H1 (cell line): ENCODE results near the gene ASB7. TPM values are rescaled to one million over a fixed set of nuclear protein-coding genes. Genes with fewer than 3 reads are reported as not detected.

Source experiments
- CTCF ChIA-PET: fragments of 300-600 bp; sonication (Branson Sonifier 250); formaldehyde crosslinking; loops from one replicate; lab custom pipeline; 2021; ENCODE audit not compliant: partially characterized antibody; lab: Charles Lee
- POLR2A ChIA-PET: fragments of 300-600 bp; sonication (Branson Sonifier 250); formaldehyde crosslinking; loops from one replicate; lab custom pipeline; 2021; ENCODE audit warnings: inconsistent platforms; ENCODE audit not compliant: partially characterized antibody; lab: Charles Lee
- DNase-seq, 2 experiments: peaks; one replicate each; pipeline versions ENCODE4 v3.0.0 to v3.0.0-alpha.2; 2010 to 2022; ENCODE audit warnings: low spot score in 2 of 2, low read depth in 1 of 2, mixed read lengths in 1 of 2
- FAIRE-seq: peaks from 2 replicates; lab custom pipeline; 2011; peaks lifted over from hg19 to GRCh38; lab: Jason Lieb, UNC
- H2AFZ ChIP-seq: 2 replicates; pipeline ENCODE4 v1.8.1; 2012; ENCODE audit warnings: low read length, inconsistent platforms
- H2AK5ac ChIP-seq: 2 replicates; pipeline ENCODE4 v1.6.1; 2013; ENCODE audit warnings: low read depth, low read length
- H2BK120ac ChIP-seq: replicated peaks from 2 replicates; pipeline ENCODE3; 2013; ENCODE audit warnings: low read depth, low read length, inconsistent platforms
- H2BK12ac ChIP-seq: 2 replicates; pipeline ENCODE4 v1.6.1; 2013; ENCODE audit warnings: low read depth, low read length
- H2BK15ac ChIP-seq: 2 replicates; pipeline ENCODE4 v1.6.1; 2013; ENCODE audit warnings: low read length
- H2BK20ac ChIP-seq: 2 replicates; pipeline ENCODE4 v1.6.1; 2013; ENCODE audit warnings: low read length
- H2BK5ac ChIP-seq: 2 replicates; pipeline ENCODE4 v1.6.1; 2013; ENCODE audit warnings: low read depth, low read length
- H3K14ac ChIP-seq: 2 replicates; pipeline ENCODE4 v1.6.1; 2013; ENCODE audit warnings: inconsistent platforms; ENCODE audit not compliant: insufficient read length
- H3K18ac ChIP-seq: 2 replicates; pipeline ENCODE4 v1.6.1; 2013; ENCODE audit warnings: low read length; ENCODE audit errors: extremely low read depth
- H3K23ac ChIP-seq: 2 replicates; pipeline ENCODE4 v1.6.1; 2013; ENCODE audit warnings: inconsistent platforms; ENCODE audit not compliant: insufficient read length
- H3K23me2 ChIP-seq: 2 replicates; pipeline ENCODE4 v1.6.1; 2013; ENCODE audit warnings: low read depth, low read length
- H3K27ac ChIP-seq: 2 replicates; pipeline ENCODE4 v1.6.1; 2011; ENCODE audit warnings: low read depth, low read length, inconsistent platforms
- H3K27me3 ChIP-seq, 4 experiments: replicated peaks in 1 of 4; 1 replicate in 1 of 4; 2 replicates in 3 of 4; pipeline versions ENCODE4 v1.6.1 to v1.8.1; 2011 to 2013; ENCODE audit warnings: low read length in 3 of 4, mild to moderate bottlenecking in 3 of 4, inconsistent platforms in 2 of 4, mixed read lengths in 2 of 4, moderate library complexity in 1 of 4; ENCODE audit not compliant: control insufficient read depth in 3 of 4, insufficient read depth in 3 of 4; ENCODE audit errors: extremely low read depth in 1 of 4
- H3K36me3 ChIP-seq, 4 experiments: 2 replicates each; pipeline versions ENCODE4 v1.6.1 to v1.8.1; 2011 to 2013; ENCODE audit warnings: mild to moderate bottlenecking in 4 of 4, low read length in 3 of 4, moderate library complexity in 2 of 4, control low read depth in 1 of 4, inconsistent platforms in 1 of 4; ENCODE audit not compliant: insufficient read depth in 4 of 4, control insufficient read depth in 2 of 4
- H3K4ac ChIP-seq: replicated peaks from 2 replicates; pipeline ENCODE3; 2013; ENCODE audit warnings: low read length, low read depth, mixed read lengths, inconsistent platforms; ENCODE audit not compliant: insufficient read length
- H3K4me1 ChIP-seq, 4 experiments: replicated peaks in 1 of 4; 1 replicate in 1 of 4; 2 replicates in 3 of 4; pipeline versions ENCODE4 v1.6.1 to v1.8.1; 2011 to 2013; ENCODE audit warnings: low read length in 3 of 4, inconsistent platforms in 2 of 4, mixed read lengths in 1 of 4; ENCODE audit not compliant: insufficient read depth in 4 of 4, control insufficient read depth in 3 of 4
- H3K4me2 ChIP-seq, 2 experiments: 2 replicates each; pipeline versions ENCODE4 v1.6.1 to v1.8.1; 2011 to 2013; ENCODE audit warnings: low read depth in 2 of 2, low read length in 2 of 2, control low read depth in 1 of 2, inconsistent platforms in 1 of 2, mild to moderate bottlenecking in 1 of 2; ENCODE audit not compliant: insufficient read depth in 1 of 2
- H3K4me3 ChIP-seq, 4 experiments: fragments of 200-600, 300-600 bp in 1 of 4; sonication (generic), shearing (Covaris generic), sonication (Bioruptor Twin) in 1 of 4; 2 replicates each; pipeline versions ENCODE4 v1.5.1 to v1.8.1; 2011 to 2016; ENCODE audit warnings: low read length in 4 of 4, low read depth in 3 of 4, control low read depth in 2 of 4, inconsistent platforms in 2 of 4, mild to moderate bottlenecking in 2 of 4, mixed read lengths in 1 of 4, moderate library complexity in 1 of 4; ENCODE audit not compliant: insufficient read depth in 2 of 4; ENCODE audit errors: extremely low read depth in 1 of 4
- H3K56ac ChIP-seq: replicated peaks from 2 replicates; pipeline ENCODE3; 2013; ENCODE audit warnings: low read depth, mild to moderate bottlenecking, mixed read lengths, low read length, inconsistent platforms; ENCODE audit not compliant: insufficient read length
- H3K79me1 ChIP-seq: 2 replicates; pipeline ENCODE4 v1.6.1; 2013; ENCODE audit warnings: low read depth, low read length, control low read depth
- H3K79me2 ChIP-seq, 2 experiments: 2 replicates each; pipeline versions ENCODE4 v1.6.1 to v1.8.1; 2012 to 2013; ENCODE audit warnings: low read length in 2 of 2, mild to moderate bottlenecking in 2 of 2, inconsistent platforms in 1 of 2; ENCODE audit not compliant: insufficient read depth in 2 of 2, control insufficient read depth in 1 of 2
- H3K9ac ChIP-seq, 4 experiments: replicated peaks in 1 of 4; 1 replicate in 1 of 4; 2 replicates in 3 of 4; pipeline versions ENCODE4 v1.6.1 to v1.8.1; 2011 to 2013; ENCODE audit warnings: low read depth in 3 of 4, low read length in 3 of 4, control low read depth in 2 of 4, mild to moderate bottlenecking in 2 of 4, moderate library complexity in 2 of 4, inconsistent platforms in 1 of 4; ENCODE audit errors: extremely low read depth in 1 of 4
- H3K9me3 ChIP-seq, 2 experiments: 2 replicates each; pipeline versions ENCODE4 v1.6.1 to v1.8.1; 2012 to 2013; ENCODE audit warnings: mild to moderate bottlenecking in 2 of 2, moderate library complexity in 2 of 2, control low read depth in 1 of 2, inconsistent platforms in 1 of 2, low read depth in 1 of 2, low read length in 1 of 2, mixed read lengths in 1 of 2; ENCODE audit not compliant: insufficient read depth in 2 of 2
- H4K20me1 ChIP-seq, 2 experiments: replicated peaks in 1 of 2; 2 replicates each; pipeline versions ENCODE3 to v1.8.1; 2011 to 2013; ENCODE audit warnings: inconsistent platforms in 2 of 2, low read length in 2 of 2, mild to moderate bottlenecking in 1 of 2; ENCODE audit not compliant: insufficient read depth in 2 of 2, control insufficient read depth in 1 of 2
- H4K5ac ChIP-seq: 2 replicates; pipeline ENCODE4 v1.6.1; 2013; ENCODE audit warnings: low read length, low read depth, mixed read lengths, inconsistent platforms; ENCODE audit not compliant: insufficient read length
- H4K8ac ChIP-seq: 2 replicates; pipeline ENCODE4 v1.8.0; 2013; ENCODE audit warnings: mild to moderate bottlenecking, moderate library complexity, low read length, inconsistent platforms; ENCODE audit not compliant: insufficient read depth; ENCODE audit errors: extremely low read depth
- H4K91ac ChIP-seq: replicated peaks from 2 replicates; pipeline ENCODE3; 2013; ENCODE audit warnings: low read length, mixed read lengths, inconsistent platforms; ENCODE audit not compliant: insufficient read length
- EGR1 ChIP-seq: IDR thresholded peaks from 2 replicates; pipeline ENCODE4 v1.6.1; 2011; ENCODE audit warnings: low read depth, low read length, borderline replicate concordance
- MAFK ChIP-seq: IDR thresholded peaks from 2 replicates; pipeline ENCODE4 v1.6.1; 2012; ENCODE audit warnings: low read depth, mild to moderate bottlenecking, improper control_type of control experiment, low read length
- PHF8 ChIP-seq: fragments of 200-600 bp; sonication (generic); conservative IDR thresholded peaks from 2 replicates; pipeline ENCODE4 v1.7.1; 2012; ENCODE audit warnings: low read depth, mild to moderate bottlenecking, inconsistent platforms, low read length, moderate library complexity
- POU5F1 ChIP-seq: IDR thresholded peaks from 2 replicates; pipeline ENCODE4 v1.6.1; 2011; ENCODE audit warnings: low read depth, mild to moderate bottlenecking, low read length, moderate library complexity
- SAP30 ChIP-seq: fragments of 300-600 bp; sonication (generic); IDR thresholded peaks from 2 replicates; pipeline ENCODE4 v1.7.1; 2012; ENCODE audit warnings: low read length, moderate library complexity, mild to moderate bottlenecking, inconsistent platforms; ENCODE audit not compliant: insufficient read depth, insufficient replicate concordance
- SIN3A ChIP-seq, 2 experiments: IDR thresholded peaks in 1 of 2; conservative IDR thresholded peaks in 1 of 2; 2 replicates each; pipeline ENCODE4 v1.6.1; 2011 to 2012; ENCODE audit warnings: low read length in 2 of 2, improper control_type of control experiment in 1 of 2, low read depth in 1 of 2, mild to moderate bottlenecking in 1 of 2
- TCF12 ChIP-seq: IDR thresholded peaks from 2 replicates; pipeline ENCODE4 v1.6.1; 2011; ENCODE audit warnings: low read depth, mild to moderate bottlenecking, low read length
- ZNF274 ChIP-seq: IDR thresholded peaks from 2 replicates; pipeline ENCODE4 v1.7.0; 2012; ENCODE audit warnings: low read length, borderline replicate concordance; ENCODE audit errors: extremely low read depth
- WGBS, 2 experiments: shearing (Covaris generic) in 1 of 2; methylation state at CpG; one replicate each; pipeline versions ENCODE4 v1.1.6 to v1.1.7; 2013 to 2015; ENCODE audit warnings: low lambda C conversion rate in 2 of 2, mixed read lengths in 2 of 2, inconsistent platforms in 1 of 2, low coverage in 1 of 2, missing lambda C conversion rate in 1 of 2; ENCODE audit not compliant: insufficient replicate concordance in 2 of 2, insufficient coverage in 1 of 2, insufficient read length in 1 of 2; ENCODE audit errors: extremely low coverage in 1 of 2, missing lambda C conversion rate in 1 of 2; 5-methylcytosine and 5-hydroxymethylcytosine counted together
- polyA plus RNA-seq, 7 experiments: library from polyadenylated mRNA; depleted of rRNA in 3 of 7; stranded (reverse) in 5 of 7; unstranded in 2 of 7; fragments of >200 nt in 5 of 7; fragments of 200-250 nt in 2 of 7; gene quantifications; 1 replicate in 5 of 7; 2 replicates in 1 of 7; 4 replicates in 1 of 7; pipeline versions ENCODE4 v1.2.1 to v1.2.3, GENCODE V29; 2011 to 2013; ENCODE audit warnings: missing spikeins in 2 of 7, mixed read lengths in 2 of 7
- total RNA-seq: library from RNA; stranded (reverse); fragmentation: NEBNext Ultra II Directional; extraction: Animal tissue kit (Norgen Biotek cat#: 25700); gene quantifications from 2 replicates; pipeline ENCODE4 v1.2.1, GENCODE V29; 2021
- TF ChIP-seq, protein P1 (sequence below): IDR thresholded peaks from 2 replicates; pipeline ENCODE4 v1.6.1; 2011; ENCODE audit warnings: low read length, improper control_type of control experiment
- TF ChIP-seq, protein P2 (sequence below), 3 experiments: IDR thresholded peaks; 1 replicate in 2 of 3; 2 replicates in 1 of 3; pipeline versions ENCODE4 v1.5.1 to v1.6.1; 2011; ENCODE audit warnings: low read length in 3 of 3, mild to moderate bottlenecking in 3 of 3, inconsistent platforms in 2 of 3, low read depth in 1 of 3, moderate library complexity in 1 of 3; ENCODE audit not compliant: insufficient read depth in 1 of 3; ENCODE audit errors: control extremely low read depth in 1 of 3

The ASB7 gene
- total and polyA plus RNA-seq, 2 of the 8 experiments (the other 6 are each of a cell fraction or from before 2014, with no cell fraction given): 5.2 to 12.8 TPM

DNA sequence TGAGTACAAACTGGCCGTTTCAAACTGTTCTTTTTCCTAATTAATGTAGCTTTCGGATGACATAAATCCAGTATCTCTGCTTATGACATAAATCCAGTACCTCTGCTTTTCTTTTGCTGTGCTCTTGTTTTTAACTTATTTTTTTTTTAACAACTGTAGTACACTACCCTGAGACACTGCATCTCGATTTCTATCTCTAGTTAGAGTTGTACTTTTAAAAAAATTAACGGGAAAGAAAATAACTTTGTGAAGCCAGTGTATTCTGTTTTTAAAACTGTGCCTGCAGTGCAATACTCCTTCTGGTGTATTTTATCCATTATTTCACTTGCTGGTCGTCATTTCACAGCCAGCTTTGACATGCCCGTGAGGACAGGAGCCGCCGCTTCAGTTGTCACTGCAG lies 46.6 kb downstream of the ASB7 start:
- no peak overlapping the region for H3K56ac ChIP-seq
- H3K23ac ChIP-seq: no peak overlapping the region
- H3K27ac ChIP-seq: no peak overlapping the region
- H3K4me2 ChIP-seq: no peak overlapping the region
- H3K36me3 ChIP-seq: no peaks in the 10 kb centered on the region
- no peaks in the 10 kb centered on the region for H4K20me1 ChIP-seq
- 92% methylated on average over 8 of the region's 8 CpGs; no CpG with 5 or more reads in 1 of the 2 experiments for WGBS, 2 experiments
- no peak overlapping the region for H2BK20ac ChIP-seq
- no peak overlapping the region for H2BK12ac ChIP-seq
- no peak overlapping the region for H4K5ac ChIP-seq
- H4K8ac ChIP-seq: no peak overlapping the region
- H3K4me3 ChIP-seq: no peak overlapping the region
- no peak overlapping the region for H3K9ac ChIP-seq
- ChIA-PET CTCF (interaction anchor here (0.7 to 3.5 kb wide), 4 partner anchors 14 to 360 kb away, joined by 3 to 23 read pairs (median 5); no protein-coding TSS in a partner anchor), POLR2A (no interaction called here)
- no peaks in the 10 kb centered on the region for H3K9me3 ChIP-seq
- peaks cover 0 to 3% (median 1%) of the 10 kb centered on the region in 4 experiments; a peak in 1 of 7 replicates for H3K4me1 ChIP-seq
- no peak overlapping the region for H4K91ac ChIP-seq
- H2AK5ac ChIP-seq: no peak overlapping the region
- H3K4ac ChIP-seq: no peak overlapping the region
- FAIRE-seq (no peak), DNase-seq (no peak)
- no peak overlapping the region for H2BK5ac ChIP-seq
- peaks cover 0 to 4% of the 10 kb centered on the region in 2 experiments; a peak in 1 of 4 replicates for H3K79me2 ChIP-seq
- no peaks in the 10 kb centered on the region for H3K27me3 ChIP-seq
- no peaks in the 10 kb centered on the region; the same call in 1 of the 2 replicates for H3K79me1 ChIP-seq
- no peak overlapping the region for H3K18ac ChIP-seq
- no peak overlapping the region for H2BK15ac ChIP-seq
- H2BK120ac ChIP-seq: no peak overlapping the region
- H2AFZ ChIP-seq: no peak overlapping the region
- no peak overlapping the region for H3K14ac ChIP-seq
- no peaks in the 10 kb centered on the region for H3K23me2 ChIP-seq
- TF ChIP-seq, protein P1, sequence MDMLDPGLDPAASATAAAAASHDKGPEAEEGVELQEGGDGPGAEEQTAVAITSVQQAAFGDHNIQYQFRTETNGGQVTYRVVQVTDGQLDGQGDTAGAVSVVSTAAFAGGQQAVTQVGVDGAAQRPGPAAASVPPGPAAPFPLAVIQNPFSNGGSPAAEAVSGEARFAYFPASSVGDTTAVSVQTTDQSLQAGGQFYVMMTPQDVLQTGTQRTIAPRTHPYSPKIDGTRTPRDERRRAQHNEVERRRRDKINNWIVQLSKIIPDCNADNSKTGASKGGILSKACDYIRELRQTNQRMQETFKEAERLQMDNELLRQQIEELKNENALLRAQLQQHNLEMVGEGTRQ: no peak
- TF ChIP-seq MAFK (no peak), EGR1 (no peak), SAP30 (no peak), PHF8 (no peak), POU5F1 (no peak), ZNF274 (no peak), SIN3A (conservative IDR thresholded peaks at IDR 0.05 in 1 of 2, IDR thresholded peaks at IDR 0.05 in 1 of 2; ENCODE audit: low read depth in 1 of 2, low read length in 2 of 2) (no peak), TCF12 (no peak)
- TF ChIP-seq, protein P2, sequence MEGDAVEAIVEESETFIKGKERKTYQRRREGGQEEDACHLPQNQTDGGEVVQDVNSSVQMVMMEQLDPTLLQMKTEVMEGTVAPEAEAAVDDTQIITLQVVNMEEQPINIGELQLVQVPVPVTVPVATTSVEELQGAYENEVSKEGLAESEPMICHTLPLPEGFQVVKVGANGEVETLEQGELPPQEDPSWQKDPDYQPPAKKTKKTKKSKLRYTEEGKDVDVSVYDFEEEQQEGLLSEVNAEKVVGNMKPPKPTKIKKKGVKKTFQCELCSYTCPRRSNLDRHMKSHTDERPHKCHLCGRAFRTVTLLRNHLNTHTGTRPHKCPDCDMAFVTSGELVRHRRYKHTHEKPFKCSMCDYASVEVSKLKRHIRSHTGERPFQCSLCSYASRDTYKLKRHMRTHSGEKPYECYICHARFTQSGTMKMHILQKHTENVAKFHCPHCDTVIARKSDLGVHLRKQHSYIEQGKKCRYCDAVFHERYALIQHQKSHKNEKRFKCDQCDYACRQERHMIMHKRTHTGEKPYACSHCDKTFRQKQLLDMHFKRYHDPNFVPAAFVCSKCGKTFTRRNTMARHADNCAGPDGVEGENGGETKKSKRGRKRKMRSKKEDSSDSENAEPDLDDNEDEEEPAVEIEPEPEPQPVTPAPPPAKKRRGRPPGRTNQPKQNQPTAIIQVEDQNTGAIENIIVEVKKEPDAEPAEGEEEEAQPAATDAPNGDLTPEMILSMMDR (IDR thresholded peaks at IDR 0.05; ENCODE audit: control extremely low read depth in 1 of 3, insufficient read depth in 1 of 3, low read depth in 1 of 3, low read length in 3 of 3): no peak
